Medulla oblongata (tissue), 1 donor: ENCODE measurements around the gene NEBL.

Source experiments
- DNase-seq: peaks from one replicate; pipeline ENCODE4 v3.0.0-alpha.2; 2015; ENCODE audit errors: extremely low spot score

The NEBL gene

DNA sequence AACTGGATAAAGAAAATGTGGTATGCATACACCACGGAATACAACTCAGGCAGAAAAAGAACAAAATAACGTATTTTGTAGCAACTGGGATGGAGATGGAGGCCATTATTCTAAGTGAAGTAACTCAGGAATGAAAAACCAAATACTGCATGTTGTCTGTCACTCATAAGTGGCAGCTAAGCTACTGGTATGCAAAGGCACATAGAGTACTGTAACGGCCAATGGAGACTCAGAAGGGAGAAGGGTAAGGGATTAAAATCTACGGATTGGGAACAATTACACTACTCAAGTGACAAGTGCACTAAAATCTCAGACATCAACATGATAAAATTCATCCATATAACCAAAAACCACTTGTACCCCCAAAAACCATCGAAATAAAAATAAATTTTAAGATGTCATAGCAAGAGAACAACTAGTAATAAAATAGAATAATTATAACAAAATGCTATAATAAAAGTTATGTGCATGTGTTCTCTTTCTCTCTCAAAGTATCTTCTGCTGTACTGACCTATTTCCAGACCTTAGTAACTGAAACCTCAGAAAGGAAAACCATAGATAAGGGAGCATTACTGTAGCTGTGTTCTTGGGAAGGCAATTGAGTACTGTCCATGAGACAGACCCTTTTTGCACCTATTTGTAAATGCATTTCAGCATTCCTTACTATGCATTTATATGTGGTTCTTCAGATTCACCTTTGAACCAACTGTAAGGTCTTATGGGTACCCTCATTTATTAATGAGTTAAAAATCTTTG, 6.7 kb upstream of the NEBL start:
- DNase-seq: no peak

DNA sequence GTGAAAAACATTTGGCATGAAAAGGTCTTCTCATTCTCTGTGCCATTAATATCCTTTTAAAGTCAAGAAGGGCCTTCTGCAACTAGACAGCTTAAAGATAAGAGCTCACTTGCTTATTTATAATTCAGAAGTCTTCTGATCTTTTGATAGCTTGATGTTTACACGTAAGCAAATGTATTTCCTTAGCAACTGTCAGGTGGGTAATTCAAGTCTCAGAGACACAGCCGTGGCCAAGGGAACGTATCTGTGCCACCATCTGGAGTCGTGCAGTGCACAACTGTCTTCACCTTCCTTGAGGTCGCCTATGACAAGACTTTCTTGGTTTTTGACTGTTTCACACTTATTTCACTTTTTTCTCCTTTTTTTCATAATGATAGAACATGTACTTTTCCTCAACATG, 4.0 kb upstream of the NEBL start:
- DNase-seq: no peak

DNA sequence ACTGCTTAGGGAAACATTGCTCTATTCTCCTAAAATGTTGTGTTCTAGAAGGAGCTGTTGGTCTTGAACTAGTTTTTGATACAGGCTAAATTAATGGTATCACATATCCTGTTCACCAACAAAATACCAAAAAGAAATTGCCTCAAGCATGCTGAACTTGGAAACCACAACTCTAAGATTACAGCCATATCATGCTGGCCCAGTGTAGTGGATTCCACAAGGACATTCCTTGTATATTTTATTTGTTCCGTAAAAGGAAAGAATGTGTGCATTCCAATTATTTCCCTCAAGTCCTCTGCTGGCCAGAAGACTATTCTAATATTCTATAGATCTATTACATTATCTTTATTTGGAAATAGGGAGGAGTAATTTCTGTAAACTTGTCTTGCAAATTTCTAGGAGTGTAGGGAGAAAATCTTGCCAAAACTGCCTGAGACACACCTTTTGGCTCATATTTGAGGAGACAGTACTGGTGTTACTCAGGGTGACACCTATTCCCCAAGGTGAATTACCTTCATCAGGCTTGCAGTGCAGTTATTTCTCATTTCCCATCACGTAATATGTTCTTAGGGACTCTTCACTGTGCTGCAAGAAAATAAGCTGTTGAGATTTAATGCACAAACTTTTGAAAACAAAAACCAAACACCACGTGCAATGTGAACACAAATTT, 1.9 kb upstream of the NEBL start:
- no peak for DNase-seq

GRCh38 chr10:20893297-20893696, 3.8 kb downstream of the NEBL start:
- DNase-seq: no peak

GRCh38 chr10:20892796-20893195, 4.3 kb downstream of the NEBL start:
- no peak for DNase-seq

DNA sequence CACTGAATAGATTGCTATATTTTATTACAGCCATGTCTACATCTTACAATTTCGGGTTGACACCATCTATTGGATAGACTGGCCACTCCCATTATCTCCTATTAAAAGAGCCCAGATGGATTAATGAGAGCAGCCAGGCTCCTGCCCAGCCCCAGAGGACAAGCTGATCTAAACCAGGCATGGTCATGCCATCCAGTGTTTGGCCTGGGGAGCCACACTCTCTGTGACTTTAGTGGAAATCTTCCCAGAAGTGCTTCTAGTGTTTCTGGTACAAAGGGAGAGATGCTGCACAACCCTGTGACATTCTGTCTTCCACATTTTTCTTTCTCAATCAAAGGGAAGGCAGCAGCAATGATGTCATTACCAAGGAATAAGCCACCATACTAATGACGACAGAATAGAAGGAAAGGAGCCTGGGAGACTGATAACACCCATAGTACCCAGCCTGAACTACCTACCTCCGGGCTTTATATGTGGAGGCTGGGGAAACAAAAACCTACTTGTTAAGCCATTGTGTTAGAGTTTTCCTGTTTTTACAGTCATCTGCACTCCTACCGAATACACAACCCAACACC, 5.0 kb downstream of the NEBL start:
- peak; percentile 46 for DNase-seq

GRCh38 chr10:20891338-20891714, 5.8 kb downstream of the NEBL start:
- no peak for DNase-seq

GRCh38 chr10:20890491-20891337, 6.4 kb downstream of the NEBL start:
- DNase-seq: no peak

DNA sequence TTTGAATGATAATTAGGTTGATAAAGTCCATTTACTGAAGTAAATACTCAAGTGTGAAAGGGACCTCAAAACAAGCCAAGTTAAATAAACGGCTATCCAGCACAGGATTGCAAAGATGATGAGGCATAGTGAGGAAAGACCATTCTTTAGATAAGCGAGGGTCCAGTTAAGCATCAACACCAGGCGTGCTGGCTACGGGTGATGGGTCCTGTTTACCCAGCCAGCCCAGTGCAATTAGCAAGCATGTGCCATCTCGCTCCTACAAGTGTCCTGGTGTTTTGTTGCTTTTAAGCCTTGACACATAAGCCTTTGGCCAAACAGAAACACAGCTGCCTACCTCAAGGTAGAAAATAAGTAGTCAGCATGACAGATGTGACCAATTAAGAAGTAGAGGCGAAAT, 7.1 kb downstream of the NEBL start:
- no peak for DNase-seq

DNA sequence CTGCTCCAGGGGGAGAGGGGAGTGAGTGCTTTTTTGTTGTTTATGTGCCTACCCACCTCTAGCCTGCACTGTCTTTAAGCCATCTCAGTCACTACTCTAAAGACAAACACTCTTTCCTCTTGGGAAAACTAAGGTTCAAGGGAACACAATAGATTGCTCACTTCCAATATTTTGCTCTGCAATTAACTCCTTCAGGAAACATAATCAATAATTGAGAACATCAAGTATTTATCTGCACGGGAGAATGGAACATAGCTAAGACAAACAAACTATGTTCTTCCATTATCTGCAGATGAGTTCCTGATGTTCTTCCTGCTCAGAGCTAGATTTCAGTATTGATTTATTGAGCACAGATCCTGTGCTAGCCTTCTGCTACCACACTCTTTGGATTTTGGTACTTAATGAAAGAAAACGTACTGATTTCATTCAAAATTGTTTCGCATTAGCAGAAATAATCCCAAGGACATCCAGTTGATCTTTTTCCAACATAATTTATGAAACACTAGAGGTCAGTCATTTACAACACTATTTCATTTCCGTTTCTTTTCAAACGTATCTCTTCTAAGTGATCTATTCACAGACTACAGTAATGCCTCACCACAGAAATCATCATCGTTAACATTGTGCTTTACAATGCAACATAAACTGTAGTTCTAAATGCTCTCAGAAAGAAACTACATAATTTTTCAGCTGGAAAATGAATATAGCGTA, 8.3 kb downstream of the NEBL start:
- DNase-seq: no peak

- DNase-seq: no peak
Measured at GRCh38 chr10:20887706-20888555, 9.2 kb downstream of the NEBL start.

GRCh38 chr10:20885678-20886077, 11.4 kb downstream of the NEBL start:
- no peak for DNase-seq

- no peak for DNase-seq
Measured at GRCh38 chr10:20883552-20883951, 13.6 kb downstream of the NEBL start.

DNA sequence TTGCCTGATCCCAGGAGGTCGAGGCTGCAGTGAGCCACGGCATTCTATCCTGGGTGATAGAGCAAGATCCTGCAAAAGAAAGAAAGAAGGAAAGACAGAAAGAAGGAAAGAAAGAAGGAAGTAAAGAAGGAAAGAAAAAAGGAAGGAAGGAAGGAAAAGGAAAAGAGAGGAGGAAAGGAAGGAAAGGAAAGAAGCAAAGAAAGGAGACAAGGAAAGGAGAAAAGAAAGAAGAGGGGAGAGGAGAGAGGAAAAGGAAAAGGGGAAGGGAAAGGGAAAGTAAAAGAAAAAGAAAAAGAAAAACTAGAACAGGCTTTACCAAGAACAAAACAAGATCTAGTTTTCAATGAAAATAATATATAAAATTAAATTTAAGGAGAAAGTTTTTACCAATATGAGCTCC, 15.0 kb downstream of the NEBL start:
- no peak for DNase-seq

- DNase-seq: no peak
Measured at GRCh38 chr10:20879136-20879535, 18.0 kb downstream of the NEBL start.

GRCh38 chr10:20877986-20878983, 18.8 kb downstream of the NEBL start:
- DNase-seq: no peak

- DNase-seq: no peak
Measured at GRCh38 chr10:20877554-20877953, 19.6 kb downstream of the NEBL start.

- no peak for DNase-seq
Measured at GRCh38 chr10:20874261-20874660, 22.9 kb downstream of the NEBL start.

DNA sequence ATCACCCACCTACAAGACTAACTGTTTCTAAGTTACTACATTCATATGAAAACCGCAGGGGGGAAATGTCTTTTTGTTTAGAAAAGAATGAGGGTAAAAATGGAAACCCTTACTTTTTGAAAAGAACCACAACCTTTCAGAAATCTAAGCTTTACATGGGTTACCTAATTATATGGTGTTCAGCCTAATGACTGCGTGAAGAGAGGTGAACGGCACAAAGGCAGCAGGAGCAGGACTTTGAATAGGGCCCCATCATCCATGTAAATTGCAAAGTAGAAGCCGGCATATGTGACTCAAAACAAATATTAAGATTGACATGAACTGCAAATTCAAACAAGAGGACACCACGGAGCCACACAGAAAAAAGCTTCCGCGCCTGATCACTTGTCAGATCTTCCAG, 25.1 kb downstream of the NEBL start:
- DNase-seq: no peak
